GM19043 (cell line): ENCODE results near the gene KCNIP1.

Experiments
- ATAC-seq: cut with Tn5 transposase; IDR thresholded peaks from one replicate; pipeline ENCODE4 v1.9.1; 2021; ENCODE audit warnings: low read depth; ENCODE audit not compliant: unreplicated experiment

KCNIP1 gene

DNA sequence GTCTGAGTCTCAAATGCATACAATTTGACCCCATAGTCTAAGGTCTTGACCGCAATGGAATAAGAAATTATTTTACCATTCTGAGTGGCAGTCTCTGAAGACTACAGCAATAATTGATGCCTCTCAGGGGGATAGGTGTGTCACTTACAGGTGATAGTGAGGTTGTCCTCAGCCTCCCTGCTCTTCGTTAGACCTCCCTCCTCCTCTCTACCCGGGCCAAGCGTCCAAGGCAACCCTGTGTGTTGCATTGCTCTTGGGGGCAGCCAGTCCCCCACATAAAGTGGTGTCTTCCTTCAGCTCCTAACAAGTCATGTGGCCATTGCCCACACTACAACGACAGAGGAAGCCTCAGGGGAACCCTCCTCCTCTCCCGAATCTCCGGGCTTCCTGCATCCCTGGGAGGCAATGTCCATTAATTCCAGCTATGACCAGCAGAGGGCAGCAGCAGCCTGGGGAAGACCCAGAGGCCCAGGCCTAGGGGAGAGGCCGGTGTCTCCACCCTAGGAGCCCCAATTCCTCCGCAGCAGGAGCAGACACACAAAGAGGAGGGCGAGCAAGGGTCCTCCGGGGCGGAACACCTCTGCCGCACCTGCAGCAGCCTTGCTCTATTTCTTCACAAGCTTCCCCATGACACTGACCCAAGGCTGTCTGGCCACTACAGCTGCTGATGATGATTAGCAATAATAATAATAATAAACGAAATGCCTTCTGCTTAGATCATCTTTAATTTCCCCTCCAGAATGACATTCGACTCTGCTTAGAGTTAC is 134.8 kb downstream of the KCNIP1 start:
- ATAC-seq, result peak; percentile 80

DNA sequence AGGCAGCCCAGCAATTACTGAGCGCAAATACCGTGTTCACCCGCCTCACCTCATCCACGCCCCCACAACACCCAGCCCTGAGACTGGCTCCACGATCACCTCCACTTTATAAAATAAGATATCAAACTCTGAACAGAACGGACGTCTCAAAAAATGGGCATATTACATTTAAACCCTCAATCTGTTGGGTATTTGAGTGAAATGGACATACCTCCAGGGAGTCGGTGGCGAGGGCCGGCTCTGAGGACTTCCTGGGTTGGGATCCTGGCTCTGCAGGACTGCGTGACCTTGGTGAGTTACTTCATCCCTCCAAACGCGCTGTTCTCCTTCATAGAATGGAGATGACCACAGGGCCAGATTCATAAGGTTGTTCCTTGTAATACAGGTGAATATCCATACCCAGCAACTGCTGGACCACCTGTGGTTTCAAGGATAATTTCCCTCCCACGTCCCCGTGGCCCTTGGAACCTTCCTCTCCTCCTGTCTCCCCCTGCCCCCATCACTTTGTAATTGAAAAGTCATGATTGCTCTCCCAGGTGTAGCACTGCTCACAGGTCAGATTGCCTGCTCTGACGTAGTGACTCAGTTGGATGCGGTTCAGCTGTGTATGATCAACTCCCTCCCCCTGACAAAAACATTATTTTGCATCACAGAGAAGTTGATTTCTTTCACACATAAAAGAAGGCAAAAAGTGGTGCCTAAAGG is 135.6 kb downstream of the KCNIP1 start:
- no peak for ATAC-seq

DNA sequence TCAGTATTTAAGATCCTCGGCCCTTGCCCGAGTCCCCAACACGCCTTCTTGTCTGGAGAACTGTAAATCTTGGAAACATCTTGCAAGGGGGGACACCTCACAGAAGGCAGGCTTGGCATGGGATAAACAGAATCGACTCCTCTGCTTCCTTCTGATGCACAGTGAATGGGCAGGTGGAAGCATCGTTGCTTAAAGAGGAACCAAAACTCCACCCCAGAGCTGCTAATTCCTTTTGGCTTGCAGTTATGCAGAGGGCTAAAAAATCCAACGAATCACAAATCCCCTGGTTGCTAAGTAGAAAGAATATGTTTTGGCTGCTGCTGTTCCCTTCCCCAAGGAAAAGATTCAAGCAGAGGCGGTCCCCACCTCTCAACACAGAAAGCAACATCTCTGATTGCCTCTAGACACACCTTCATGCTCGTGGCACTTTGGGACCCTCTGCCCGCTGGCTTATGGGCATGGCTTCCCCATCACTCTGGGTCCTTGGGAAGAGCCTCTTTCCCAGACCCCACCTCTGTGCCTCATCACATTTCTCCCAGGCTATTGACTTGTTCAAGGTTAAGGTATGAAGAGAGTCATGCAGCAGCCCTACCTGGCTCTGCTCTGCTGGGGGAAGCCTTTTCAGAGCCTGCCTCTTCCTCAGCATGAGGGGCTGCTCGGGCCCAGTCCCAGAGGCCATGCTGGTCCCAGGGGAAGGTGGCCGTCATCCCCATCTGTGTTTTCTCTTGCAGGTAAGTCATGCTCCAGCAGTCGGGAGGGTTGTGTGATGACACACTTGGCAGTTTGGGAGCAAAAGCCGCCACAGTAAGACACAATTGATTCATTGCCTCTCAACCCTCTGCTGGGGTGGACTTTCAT is 137.1 kb downstream of the KCNIP1 start:
- ATAC-seq, result no peak

DNA sequence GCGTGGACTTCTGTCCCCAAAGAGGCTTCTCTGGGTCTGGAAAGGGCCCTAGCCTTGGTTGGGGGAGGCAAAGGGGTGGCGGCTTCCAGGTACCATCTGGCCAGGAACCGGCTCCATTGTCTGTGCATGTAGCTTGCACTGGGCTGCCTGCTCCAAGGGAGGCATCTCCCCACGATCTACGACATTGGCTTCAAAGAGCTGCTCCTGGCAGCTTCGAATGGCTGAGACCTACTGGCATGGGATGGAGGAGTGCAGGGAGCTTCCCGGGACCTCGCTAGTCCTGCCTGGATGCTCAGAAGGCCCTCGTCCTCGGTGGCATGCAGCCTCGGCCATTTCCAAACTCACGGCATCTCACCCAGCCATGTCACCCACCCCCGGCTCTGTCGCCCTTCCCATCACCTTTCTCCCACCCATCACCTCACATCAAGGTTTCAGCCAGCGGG is 137.8 kb downstream of the KCNIP1 start:
- no peak for ATAC-seq

DNA sequence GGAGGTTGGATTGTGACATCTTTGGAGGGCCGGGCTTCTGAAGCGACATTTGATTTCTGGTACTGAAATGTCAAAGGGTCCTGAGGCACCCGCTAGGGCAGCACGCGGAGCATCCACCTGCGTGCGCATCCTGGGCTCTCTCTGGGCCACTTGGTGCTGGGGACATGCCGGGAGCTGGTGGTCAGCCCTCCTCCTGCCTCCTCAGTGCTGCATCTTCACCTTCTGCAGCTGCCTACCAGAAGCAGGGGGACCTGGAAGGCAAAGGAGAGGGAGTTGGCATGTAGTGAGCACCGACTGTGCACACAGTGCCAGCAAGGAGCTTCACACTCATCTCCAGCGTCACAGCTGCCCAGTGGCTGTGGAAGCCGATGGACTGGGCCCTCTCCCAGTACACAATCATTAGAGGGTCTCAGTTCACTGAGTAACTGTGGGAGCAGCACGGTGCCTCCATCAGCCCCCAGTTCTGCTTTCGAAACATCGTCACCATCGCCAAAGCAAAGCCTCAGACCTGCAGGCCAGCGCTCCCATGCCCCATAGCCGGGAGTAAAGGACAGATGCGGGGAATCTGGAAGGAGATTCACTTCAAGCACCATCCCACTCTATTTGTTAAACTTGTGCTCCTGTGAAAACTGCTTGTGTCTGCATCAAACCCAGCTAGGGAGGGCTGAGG is 138.4 kb downstream of the KCNIP1 start:
- ATAC-seq, result no peak

DNA sequence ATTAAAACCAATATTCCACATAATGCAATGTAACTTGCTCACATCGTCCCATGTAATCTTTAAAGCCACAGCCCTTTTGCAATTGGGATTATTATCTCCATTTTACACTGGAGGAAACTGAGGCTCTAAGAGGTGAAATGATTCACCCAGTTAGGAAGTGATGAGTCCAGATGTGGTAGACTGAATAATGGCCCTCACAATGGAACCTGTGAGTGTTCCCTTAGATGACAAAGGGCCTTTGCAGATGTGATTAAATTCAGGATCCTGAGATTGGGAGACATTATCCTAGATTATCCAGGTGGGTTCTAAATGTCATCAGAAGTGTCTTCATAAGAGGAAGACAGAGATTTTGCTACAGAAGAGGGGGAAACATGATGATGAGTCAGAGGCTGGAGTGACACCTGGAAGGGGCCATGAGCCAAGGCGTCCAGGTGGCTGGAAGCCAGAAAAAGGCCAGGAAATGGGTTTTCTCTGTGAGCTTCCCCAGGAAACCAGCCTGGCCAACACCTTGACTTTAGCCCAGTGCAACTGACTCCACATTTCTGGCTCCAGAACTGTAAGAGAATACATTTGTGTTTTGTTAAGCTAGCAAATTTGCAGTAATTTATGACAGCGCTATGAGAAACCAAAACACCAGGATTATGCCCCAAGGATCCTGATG is 139.1 kb downstream of the KCNIP1 start:
- ATAC-seq, result no peak

DNA sequence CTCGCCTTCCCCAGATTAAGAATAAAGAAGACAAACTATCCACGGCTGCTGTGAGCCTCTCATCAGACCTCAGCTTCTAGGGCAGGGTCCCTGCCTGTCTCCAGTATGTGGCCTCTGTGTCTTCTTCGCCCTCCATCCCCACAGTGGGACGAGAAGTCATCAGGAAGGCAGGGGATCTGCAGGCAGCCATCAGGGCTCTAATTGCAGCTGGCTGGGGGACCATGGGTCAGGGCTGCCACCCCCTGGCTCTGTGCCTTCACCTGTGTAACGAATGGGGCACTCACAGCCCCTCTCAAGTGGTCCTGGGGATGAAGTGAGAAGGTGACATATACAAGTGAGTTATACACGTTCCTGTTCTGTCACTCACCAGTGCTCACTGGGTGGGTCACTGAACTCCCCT is 139.8 kb downstream of the KCNIP1 start:
- no peak for ATAC-seq

DNA sequence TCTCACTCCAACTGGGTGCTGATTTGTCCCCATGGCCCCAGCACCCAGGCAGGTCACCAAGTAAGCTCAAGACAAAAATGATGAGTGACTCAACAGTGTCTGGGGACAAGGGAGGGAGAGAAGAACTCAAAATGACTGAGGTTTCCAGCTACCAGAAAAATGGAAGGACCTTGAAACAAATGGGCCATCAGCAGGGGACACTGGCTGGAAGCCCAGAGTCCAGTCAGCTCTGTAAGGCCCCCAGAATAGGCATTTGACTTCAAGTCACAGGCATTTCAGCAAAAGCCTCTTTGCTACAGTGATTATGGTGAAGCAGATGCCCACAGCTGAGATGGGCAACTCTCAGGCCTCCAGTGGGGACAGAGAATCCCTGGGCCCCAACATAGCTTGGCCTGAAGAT is 140.7 kb downstream of the KCNIP1 start:
- ATAC-seq, result no peak

DNA sequence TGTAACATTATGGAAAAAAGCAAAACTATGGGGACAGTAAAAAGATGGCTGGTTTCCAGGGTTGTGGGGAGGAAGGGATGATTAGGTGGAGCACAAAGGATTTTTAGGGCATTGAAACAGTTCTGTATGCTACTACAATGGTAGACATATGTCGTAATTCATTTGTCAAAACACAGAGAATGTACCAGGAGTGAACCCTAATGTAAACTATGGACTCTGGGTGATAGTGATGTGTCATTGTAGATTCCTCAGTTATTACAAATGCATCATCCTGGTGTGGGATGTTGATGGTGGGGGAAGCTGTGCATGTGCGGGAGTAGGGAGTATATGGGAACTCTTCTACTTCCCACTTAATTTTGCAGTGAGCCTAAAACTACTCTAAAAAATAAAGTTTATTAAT is 144.7 kb downstream of the KCNIP1 start:
- ATAC-seq, result no peak

DNA sequence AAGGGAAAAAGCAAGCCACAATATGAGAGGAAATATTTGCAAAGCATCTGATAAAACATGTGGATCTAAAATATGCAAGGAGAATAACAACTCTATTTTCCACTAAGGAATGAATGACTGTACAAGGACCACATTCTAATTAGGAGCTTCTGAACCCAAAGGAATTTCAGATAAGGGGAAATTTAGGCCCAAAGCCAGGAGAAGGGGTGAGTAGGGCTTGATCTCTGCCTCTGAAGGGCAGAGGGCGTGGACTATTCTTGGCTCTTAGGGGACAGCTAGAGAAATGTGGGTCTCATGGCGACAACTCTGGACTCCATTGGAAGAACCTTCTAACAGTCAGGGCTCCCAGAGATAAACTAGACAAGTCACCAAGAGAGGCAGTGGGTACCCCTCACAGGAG is 147.0 kb downstream of the KCNIP1 start:
- no peak for ATAC-seq

DNA sequence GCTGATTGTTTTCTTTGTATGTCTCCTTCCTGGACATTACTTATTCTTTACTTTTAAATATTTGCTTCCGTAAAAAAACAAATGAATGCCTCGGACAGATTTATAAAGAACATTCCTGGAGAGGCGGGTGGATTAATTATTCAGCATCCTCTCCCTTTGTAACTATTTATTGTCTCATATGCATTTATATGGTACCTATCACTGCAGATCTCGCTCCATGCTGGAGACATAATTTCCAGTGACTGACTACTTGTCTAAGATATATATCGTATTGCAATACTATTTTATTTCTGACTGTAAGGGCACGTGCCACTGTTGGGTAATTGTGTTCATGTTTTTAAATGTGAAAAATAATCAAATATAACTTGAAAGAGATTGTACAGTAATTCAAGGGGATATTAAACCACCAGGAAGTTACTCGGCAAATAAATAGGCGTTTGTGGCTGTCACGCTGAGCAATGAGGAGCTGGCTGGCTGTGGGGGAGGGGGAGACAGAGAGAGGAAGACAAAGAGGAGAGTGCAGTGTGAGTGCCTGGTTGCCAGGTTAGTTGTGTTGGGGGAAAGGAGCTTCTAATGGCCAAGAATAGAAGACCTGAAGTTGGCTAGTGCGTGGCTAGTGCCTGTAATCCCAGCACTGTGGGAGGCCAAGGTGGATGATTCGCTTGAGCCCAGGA is 147.9 kb downstream of the KCNIP1 start:
- no peak for ATAC-seq

DNA sequence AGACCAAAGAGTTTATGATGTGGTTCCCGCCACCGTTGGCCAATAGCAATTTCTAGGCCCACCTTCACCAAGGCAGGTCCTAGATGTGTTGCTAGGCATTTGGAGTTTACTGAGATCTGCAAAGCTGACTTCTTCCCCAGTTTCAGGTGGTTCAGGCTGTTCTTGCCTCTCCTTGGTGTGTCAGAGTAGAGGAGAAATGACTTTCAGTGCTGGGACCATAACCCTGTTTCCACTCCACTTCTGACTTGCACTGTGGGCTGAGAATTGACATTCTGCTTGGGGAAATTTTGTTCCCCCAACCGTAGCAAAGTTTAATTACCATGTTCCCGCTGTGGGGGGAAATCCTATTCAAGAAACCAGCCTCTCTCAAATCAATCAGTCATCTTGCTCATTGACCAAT is 151.7 kb downstream of the KCNIP1 start:
- no peak for ATAC-seq

DNA sequence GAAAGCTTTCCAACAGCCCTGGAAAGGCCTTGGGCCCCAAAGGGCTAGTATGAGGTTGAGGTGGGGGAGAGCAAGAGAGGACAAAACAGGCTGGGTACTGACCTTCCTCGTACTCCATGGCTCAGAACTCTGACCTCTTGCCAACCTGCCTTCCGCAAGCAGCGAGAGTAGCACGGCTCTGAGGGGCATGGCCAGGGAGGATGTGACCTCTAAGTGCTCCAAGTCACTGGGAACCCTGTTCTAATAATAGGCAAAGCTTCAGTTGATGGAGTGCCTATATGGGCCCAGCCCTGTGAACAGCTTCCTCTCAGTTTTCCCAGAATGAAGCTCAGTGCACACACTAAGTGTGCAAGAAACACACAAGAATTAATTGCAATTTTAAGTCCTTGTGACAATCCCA is 152.1 kb downstream of the KCNIP1 start:
- ATAC-seq, result no peak

DNA sequence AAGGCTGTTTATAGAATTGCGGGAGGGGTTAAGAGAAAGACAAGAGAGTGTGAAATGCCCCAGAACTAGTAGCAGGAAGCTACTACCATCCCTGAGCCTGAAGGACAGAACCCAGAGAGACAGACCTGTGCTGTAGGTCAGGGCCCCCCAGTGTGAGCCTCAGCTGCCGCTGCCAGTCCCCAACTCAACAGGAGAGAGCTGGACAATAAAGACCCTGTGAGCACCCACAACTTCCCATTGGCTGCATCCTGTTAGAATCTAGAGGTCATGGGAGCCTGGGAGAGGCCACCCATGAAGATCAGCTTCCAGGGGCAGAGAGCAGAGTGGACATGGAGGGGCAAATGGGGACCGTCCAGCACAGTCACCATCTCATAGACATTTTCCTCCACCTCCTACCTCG is 152.5 kb downstream of the KCNIP1 start:
- ATAC-seq, result no peak

DNA sequence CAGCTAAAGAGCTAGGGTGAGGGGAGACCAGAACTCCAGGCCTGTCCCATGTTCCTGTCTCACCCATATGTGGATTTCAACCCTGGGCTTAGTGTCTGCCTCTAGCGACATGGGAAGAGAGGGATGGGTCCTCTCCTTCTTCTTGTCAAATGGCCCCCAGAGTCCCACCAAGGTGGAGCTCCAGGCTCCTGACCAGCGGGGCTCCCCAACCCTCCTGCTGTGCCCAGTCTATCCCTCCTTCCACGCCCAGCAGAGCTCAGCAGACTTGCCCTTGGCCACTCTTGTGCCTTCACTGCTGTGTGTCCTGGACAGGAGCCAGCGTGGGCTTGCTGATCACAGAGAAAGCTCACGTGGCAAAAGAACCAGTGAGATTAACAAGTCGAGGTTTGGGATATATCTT is 156.7 kb downstream of the KCNIP1 start:
- ATAC-seq, result no peak

DNA sequence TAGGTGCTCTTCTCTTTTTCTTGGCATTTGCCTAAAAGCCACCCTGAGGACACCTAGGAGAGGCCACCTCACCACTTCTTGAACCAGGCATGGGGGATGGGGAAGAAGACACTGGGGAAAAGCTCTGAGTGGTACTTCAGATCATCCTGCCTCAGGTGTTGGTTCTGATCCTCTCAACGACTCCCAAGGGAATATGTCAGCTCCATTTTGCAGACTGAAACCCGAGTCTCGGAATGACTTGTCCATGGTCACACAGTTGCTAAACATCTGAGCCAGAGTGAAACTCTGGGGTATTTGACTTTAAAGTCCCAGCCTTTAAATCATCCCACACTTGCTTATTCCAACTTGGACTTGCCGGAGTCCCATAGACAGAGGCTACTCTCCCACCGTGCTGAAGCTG is 159.1 kb downstream of the KCNIP1 start:
- ATAC-seq, result no peak

DNA sequence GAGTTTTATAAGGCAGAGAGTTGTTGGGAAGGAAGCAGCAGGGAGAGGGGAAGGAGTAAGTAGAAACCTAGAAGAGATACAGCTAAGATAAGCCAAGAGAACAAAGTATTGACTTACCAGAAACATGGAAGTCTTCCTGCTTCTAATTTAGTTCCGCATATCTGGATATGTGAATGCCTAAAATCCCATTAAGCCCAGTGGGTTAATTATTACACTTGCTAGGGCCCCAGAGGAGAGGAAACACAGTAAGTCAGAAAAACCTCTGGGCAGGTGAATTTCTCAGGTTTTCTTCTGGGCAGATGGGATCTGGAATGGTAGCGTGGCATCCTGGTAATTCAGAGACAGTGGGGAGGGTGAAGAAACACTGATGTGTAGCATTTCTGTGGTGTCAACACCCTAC is 175.0 kb downstream of the KCNIP1 start:
- ATAC-seq, result no peak

DNA sequence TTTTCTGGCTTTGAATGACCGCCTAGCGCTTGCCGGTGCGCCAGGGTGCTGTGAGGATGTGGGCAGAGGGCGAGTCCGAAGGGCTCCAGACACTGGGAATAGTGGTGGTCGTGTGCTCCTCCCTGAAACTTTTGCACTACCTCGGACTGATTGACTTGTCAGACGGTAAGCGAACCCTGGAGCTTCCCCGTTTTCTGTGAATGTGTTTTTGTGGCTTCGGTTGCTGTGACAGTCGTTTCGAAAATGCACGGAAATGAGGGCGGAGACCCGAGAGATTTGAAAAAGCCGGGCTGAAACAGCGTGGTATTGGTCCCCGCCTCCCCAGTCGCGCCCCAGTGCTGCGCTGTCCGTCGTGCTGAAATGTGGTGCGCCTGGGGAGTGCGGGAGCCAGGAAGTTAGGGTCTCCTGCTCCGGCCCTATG is 177.2 kb downstream of the KCNIP1 start:
- ATAC-seq, result peak; percentile 83

DNA sequence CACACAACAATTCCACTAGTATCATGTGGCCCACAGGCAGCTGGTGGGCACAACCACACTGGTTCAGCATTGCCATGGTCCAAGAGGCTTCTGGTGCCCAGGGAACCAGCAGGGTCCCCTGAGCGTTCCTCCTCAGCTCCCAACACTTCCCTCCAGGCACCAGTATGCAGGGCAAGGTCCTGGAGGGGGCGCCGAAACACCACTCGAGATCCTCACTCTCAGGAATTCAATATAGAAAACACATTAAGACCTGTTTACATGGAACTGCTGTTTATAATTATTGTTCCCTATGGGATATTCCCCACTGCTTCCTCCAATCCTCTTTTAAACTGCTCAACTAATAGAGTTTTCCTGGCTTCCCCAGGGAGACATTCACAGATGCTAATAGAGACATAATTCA is 187.8 kb downstream of the KCNIP1 start:
- no peak for ATAC-seq

DNA sequence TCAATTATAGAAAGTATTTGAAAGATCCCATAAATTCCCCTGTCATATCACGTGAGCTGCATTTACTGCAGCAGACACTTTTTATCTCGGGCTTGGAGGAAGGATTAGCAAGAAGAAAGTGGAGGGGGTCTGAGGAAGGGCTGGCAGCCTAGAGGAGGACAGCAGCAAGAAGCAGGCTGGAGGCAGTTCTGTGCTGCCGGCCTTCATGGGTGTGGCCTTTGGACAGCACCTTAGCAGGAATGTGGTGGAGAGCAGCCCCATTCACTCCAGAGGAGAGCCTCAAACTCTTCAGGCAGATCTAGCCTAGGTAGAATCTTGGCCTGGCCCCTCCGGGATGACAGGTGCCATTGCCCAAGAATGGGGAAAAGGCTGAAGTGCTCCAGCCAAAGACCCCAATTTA is 189.9 kb downstream of the KCNIP1 start:
- ATAC-seq, result no peak
